ENCODE results near the gene PTPRN. TPM values are rescaled to one million over a fixed set of nuclear protein-coding genes. Genes with fewer than 3 reads are reported as not detected.
A peak's percentile ranks its signal among the peaks of the same experiment; 100 is the strongest.

Gene PTPRN
- total and polyA plus RNA-seq, 2 of the 4 experiments (the other 2 are of a cell fraction) = 5.2 to 22.0 TPM

DNA sequence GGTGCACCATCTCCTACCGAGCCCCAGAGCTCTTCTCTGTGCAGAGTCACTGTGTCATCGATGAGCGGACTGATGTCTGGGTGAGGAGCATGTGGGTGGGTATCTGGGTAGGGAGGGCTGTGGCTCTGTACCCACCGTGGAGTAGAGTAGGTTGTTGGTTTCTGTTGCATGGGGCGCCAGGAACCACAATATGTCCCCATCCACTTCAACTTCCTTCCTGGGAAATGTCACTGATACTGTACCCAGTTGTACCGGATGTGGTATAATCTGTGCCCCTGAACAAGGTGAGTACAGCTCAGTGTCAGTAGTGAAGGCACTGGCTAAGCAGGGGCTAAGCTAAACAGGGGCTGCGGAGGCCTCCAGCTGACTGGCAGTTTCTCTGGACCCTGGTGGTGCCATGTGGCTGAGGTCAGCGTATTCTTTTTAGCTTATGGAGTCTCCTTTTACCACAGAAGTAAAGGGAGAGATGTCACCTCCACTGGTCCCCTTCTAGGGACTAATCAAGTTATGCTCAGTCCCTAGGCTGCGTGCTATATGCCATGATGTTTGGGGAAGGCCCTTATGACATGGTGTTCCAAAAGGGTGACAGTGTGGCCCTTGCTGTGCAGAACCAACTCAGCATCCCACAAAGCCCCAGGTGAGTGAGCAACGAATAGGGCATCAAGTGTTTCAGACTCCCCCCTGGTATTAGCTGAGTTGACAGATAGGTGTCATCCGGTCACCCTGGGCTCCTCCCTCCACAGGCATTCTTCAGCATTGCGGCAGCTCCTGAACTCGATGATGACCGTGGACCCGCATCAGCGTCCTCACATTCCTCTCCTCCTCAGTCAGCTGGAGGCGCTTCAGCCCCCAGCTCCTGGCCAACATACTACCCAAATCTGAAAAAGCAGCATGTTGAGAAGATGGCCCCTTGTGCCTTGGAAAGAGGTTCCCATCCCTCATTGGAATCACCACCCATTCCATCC, 61.2 kb downstream of the PTPRN start:
- H3K56ac ChIP-seq (ENCODE audit: extremely low read depth, insufficient read depth, low read length) = no peak overlapping the region
- H3K4ac ChIP-seq (ENCODE audit: low read depth, low read length) = no peak overlapping the region; the same call in 1 of the 2 replicates
- H3K9me3 ChIP-seq (ENCODE audit: control insufficient read depth, insufficient read depth, low read length) = no peaks in the 10 kb centered on the region
- no peak overlapping the region for H4K91ac ChIP-seq (ENCODE audit: insufficient read depth, low read depth, low read length)
- H3K4me1 ChIP-seq (ENCODE audit: control insufficient read depth, insufficient read depth, low read length) = peaks cover 38% of the 10 kb centered on the region
- H2BK15ac ChIP-seq (ENCODE audit: low read depth, low read length) = no peak overlapping the region
- H3K9me1 ChIP-seq (ENCODE audit: insufficient read depth, low read length) = peaks cover 49% of the 10 kb centered on the region
- dilution Hi-C loops (cut with HindIII; ENCODE audit: low sequenced_read_pairs, unreplicated experiment) = no loop called here
- ATAC-seq (ENCODE audit: low read depth) = no peak
- H4K20me1 ChIP-seq (ENCODE audit: insufficient read depth, low read length) = 0 out of 2 replicates have a peak, but pooled peaks cover 8% of the 10 kb centered on the region
- H2BK5ac ChIP-seq (ENCODE audit: low read depth, low read length, poor library complexity, severe bottlenecking) = no peak overlapping the region
- no peak overlapping the region for H3K9ac ChIP-seq (ENCODE audit: low read depth, low read length)
- no peak overlapping the region for H3K4me3 ChIP-seq (ENCODE audit: insufficient read depth, low read depth, low read length)
- H2BK120ac ChIP-seq (ENCODE audit: low read depth, low read length) = no peak overlapping the region; the same call in 1 of the 2 replicates
- no peak for DNase-seq
- WGBS, 2 experiments (ENCODE audit: extremely low coverage in 2 of 2, insufficient read length in 1 of 2) = 100% methylated on average over 1 of the region's 17 CpGs; no CpG with 5 or more reads in 1 of the 2 experiments
- ChIA-PET CTCF (interaction anchor here (2.3 kb wide), 1 partner anchor 47 kb away, joined by 10 read pairs; no protein-coding TSS in a partner anchor), POLR2A (ENCODE audit: unreplicated experiment) (no interaction called here)
- BruUV-seq (replicated peaks) = no TSS peak
- intact Hi-C loops (cut with micrococcal nuclease) = no loop called here
- no peak overlapping the region for H3K4me2 ChIP-seq (ENCODE audit: low read depth, low read length)
- peak overlapping the region; percentile 9; the same call in 1 of the 2 replicates for H3K27ac ChIP-seq (ENCODE audit: insufficient read depth, low read length)
- H4K8ac ChIP-seq (ENCODE audit: low read depth in 2 of 2, low read length in 2 of 2) = no peak overlapping the region
- peaks cover 21% of the 10 kb centered on the region; the same call in 1 of the 2 replicates for H3K36me3 ChIP-seq (ENCODE audit: control insufficient read depth, insufficient read depth, low read length)
- H2AFZ ChIP-seq (replicated peaks; ENCODE audit: low read length, poor library complexity) = no peak overlapping the region
- H2AK5ac ChIP-seq (ENCODE audit: low read depth, low read length) = peak overlapping the region; percentile 13
- TF ChIP-seq BHLHE40 (IDR thresholded peaks at IDR 0.05; ENCODE audit: low read depth, low read length) = no peak
- TF ChIP-seq POLR2A (IDR thresholded peaks at IDR 0.05; ENCODE audit: low read depth, low read length) = 0 out of 2 replicates have a peak, but pooled peaks have one; percentile 5
- TF ChIP-seq, protein P1, sequence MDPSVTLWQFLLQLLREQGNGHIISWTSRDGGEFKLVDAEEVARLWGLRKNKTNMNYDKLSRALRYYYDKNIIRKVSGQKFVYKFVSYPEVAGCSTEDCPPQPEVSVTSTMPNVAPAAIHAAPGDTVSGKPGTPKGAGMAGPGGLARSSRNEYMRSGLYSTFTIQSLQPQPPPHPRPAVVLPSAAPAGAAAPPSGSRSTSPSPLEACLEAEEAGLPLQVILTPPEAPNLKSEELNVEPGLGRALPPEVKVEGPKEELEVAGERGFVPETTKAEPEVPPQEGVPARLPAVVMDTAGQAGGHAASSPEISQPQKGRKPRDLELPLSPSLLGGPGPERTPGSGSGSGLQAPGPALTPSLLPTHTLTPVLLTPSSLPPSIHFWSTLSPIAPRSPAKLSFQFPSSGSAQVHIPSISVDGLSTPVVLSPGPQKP (IDR thresholded peaks at IDR 0.05; ENCODE audit: borderline replicate concordance, low read depth, low read length) = no peak
- H3K18ac ChIP-seq (ENCODE audit: low read depth, low read length) = no peak overlapping the region
- in situ Hi-C loops (cut with MboI; ENCODE audit: low sequenced_read_pairs) = no loop called here
- H4K5ac ChIP-seq (ENCODE audit: low read depth, low read length) = no peak overlapping the region
- H3K79me1 ChIP-seq (ENCODE audit: low read depth in 1 of 2, low read length in 2 of 2) = peaks cover 23 to 48% of the 10 kb centered on the region in 2 experiments
- H2AK9ac ChIP-seq (replicated peaks; ENCODE audit: low read depth, low read length, poor library complexity) = peak overlapping the region; percentile 20
- H3K14ac ChIP-seq (replicated peaks; ENCODE audit: low read depth, low read length) = no peak overlapping the region
- no peak overlapping the region for H3K23ac ChIP-seq (ENCODE audit: low read depth, low read length)
- no peak overlapping the region for H2BK20ac ChIP-seq (ENCODE audit: low read depth, low read length)
- no peaks in the 10 kb centered on the region for H3K27me3 ChIP-seq (ENCODE audit: control insufficient read depth, insufficient read depth, low read length)
